ENCODE results near the gene KRTAP10-9.

The KRTAP10-9 gene

DNA sequence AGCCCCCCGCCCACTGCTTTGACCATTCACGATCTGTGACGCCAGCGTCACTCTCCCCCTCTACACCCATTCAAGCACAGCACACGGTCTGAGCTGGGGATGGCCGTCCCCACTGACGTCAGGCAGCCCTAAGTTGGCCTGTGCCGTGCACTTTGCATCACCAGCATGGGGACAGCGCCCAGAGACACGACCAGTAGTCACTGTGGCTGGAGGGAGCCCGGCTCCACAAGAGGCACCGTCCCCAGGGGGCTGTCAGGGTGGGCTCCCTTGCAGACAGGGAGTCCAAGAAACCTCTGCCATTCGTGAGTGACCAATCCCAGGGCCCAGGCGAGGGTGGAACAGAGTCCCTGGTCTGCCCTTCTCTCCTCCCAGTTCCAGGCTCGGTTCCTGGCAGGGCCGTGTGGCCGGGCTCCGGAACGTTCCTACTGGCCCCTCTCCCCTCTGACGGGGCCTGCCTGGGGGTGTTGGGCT, 12.7 kb upstream of the KRTAP10-9 start:
- TF ChIP-seq, protein P1, sequence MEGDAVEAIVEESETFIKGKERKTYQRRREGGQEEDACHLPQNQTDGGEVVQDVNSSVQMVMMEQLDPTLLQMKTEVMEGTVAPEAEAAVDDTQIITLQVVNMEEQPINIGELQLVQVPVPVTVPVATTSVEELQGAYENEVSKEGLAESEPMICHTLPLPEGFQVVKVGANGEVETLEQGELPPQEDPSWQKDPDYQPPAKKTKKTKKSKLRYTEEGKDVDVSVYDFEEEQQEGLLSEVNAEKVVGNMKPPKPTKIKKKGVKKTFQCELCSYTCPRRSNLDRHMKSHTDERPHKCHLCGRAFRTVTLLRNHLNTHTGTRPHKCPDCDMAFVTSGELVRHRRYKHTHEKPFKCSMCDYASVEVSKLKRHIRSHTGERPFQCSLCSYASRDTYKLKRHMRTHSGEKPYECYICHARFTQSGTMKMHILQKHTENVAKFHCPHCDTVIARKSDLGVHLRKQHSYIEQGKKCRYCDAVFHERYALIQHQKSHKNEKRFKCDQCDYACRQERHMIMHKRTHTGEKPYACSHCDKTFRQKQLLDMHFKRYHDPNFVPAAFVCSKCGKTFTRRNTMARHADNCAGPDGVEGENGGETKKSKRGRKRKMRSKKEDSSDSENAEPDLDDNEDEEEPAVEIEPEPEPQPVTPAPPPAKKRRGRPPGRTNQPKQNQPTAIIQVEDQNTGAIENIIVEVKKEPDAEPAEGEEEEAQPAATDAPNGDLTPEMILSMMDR (IDR thresholded peaks at IDR 0.05; ENCODE audit: extremely low read depth, missing control alignments), result no peak

DNA sequence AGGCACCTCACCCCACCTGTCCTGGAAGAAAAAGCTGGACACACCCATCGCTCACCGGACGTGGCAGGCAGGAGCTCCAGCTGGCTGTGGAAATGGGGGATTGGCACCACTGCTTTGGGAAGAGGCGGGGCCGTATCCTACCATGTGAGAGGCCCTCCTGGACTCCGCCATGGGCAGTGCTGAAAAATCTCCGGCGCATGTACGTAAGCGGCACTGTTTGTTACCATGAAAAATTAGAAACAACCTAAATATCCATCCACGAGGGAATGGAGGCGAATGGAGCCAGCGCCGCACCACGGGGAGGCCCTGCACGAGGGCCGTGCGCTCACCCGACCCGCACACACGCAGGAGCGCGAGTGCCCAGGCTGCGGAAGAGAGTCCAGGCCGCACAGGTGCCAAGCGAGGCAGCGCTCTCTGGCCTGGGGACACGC, 11.9 kb upstream of the KRTAP10-9 start:
- no peak for DNase-seq (ENCODE audit: low spot score)
- TF ChIP-seq, protein P1 (IDR thresholded peaks at IDR 0.05; ENCODE audit: extremely low read depth, missing control alignments), result no peak

More for the DNA sequence above, 12.7 kb upstream of the KRTAP10-9 start:
- DNase-seq (ENCODE audit: low spot score), result no peak

DNA sequence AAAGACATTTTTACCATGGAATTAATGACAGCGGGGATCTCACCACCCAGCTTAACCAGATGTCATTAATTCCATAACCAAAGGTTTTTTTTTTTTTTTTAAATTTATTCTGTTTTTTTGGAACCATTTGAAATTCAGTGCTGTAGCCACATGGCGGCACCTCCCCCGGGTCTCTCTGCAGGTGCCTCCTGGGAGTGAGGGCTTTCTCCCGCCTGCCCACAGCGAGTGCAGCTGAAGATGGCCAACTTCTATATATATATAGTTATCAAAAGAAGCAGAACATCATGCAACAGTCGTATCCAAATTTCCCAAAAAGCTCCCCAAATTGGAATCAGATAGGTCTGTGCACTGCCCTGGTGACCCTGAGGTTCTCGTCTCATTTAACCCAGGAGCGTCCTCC, 11.4 kb upstream of the KRTAP10-9 start:
- TF ChIP-seq, protein P1 (IDR thresholded peaks at IDR 0.05; ENCODE audit: extremely low read depth, missing control alignments), result no peak
- no peak for DNase-seq (ENCODE audit: low spot score)

DNA sequence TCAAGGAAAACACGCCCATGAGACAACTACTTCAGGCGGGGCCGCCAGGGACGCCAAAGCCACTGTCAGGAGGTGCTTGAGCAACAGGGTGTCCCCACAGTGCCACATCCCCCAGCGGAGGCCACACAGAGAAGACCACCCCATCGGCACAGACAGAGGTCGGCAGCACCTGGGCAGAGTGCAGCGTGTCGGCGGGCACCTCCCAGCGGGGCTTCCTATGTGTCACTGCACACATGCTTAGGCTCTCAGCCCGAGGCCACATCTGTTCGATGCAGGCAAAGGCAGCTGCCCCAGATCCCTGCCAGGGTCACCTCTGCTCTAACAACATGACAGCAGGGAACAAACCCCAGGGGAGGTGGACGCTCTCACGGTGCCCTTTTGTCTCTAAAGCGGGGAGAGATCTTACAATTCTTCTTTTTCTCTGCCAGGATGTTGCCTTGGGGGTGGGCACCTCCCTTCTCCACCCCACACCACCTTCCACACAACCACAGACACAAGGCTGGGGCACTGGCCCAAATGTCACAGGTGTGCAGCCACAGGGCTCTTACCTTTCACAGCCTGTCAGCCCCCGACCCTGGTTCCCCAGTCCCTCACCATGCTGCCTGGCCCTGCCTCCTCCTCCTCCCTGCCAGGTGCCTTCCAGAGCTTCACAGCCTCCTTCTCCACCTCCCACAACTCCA, 10.8 kb upstream of the KRTAP10-9 start:
- DNase-seq (ENCODE audit: low spot score), result no peak
- TF ChIP-seq, protein P1 (IDR thresholded peaks at IDR 0.05; ENCODE audit: extremely low read depth, missing control alignments), result no peak

DNA sequence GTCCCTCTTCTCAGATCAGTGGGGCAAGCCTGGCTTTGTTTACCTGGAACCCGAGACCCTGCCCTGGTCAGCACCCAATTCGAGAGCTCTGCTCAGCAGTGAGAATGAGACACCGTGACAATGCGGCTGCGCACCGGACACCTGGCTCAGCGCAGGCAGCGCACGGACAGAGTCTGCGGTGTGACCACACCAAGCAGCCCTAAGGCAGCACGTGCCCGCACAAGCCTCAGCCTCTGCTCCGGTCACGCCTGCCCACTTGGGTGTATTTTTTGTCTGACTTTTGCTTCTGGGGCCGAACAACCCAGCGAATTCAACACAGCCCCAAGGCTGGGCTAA, 10.3 kb upstream of the KRTAP10-9 start:
- TF ChIP-seq, protein P1 (IDR thresholded peaks at IDR 0.05; ENCODE audit: extremely low read depth, missing control alignments), result no peak
- DNase-seq (ENCODE audit: low spot score), result no peak

DNA sequence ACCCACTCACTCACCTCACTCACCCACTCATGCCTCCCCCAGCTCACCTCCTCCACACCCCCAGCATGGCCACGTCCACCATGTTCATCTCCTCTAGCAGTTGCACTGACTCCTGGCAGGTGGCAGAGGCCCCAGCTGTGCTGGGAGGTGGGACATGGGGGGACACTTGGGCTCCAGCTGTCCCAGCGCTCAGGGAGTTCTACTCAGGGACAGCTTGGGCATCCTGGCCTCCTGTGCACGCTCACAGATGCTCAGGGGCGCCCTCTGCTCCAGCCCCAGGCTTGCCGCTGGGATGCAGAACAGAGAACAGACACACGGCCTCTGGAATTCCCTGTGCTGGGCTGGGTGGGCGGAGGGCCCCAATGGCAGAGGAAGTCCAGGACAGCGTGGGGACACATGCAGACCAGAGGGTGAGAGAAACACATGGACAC, 9.8 kb upstream of the KRTAP10-9 start:
- TF ChIP-seq, protein P1 (IDR thresholded peaks at IDR 0.05; ENCODE audit: extremely low read depth, missing control alignments), result no peak
- DNase-seq (ENCODE audit: low spot score), result no peak

DNA sequence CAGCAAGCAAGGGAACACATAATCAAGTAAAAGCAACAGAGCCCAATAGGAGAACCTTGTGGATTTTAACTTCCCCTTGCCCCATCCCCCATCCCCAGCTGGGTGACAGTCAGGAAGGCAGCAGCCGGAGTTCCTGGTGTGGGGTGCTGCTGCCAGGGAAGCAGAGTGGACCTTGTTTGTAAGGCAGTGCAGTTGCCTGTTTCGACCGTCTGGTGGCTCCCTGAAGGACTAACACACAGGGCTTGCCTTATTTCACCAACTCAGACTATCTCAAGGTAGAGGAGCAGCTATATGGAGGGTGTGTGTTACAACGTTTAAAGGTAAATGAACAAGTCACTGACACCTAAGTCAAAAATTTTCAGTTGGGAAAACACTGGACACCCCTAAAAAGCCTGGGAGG, 8.4 kb upstream of the KRTAP10-9 start:
- DNase-seq (ENCODE audit: low spot score), result no peak
- TF ChIP-seq, protein P1 (IDR thresholded peaks at IDR 0.05; ENCODE audit: extremely low read depth, missing control alignments), result peak; percentile 3

All from GM20000 (cell line).